GM10248 (cell line): ENCODE measurements around the gene CAVIN4.

Source experiments
- CTCF ChIA-PET: fragments of 300-600 bp; sonication (Branson Sonifier 250); formaldehyde crosslinking; extraction: SDS; loops from one replicate; lab custom pipeline; 2021; ENCODE audit warnings: antibody characterized with exemption; lab: Yijun Ruan, JAX
- POLR2A ChIA-PET: fragments of 350-650 bp; sonication (Branson Sonifier 250); formaldehyde crosslinking; extraction: SDS; loops from one replicate; lab custom pipeline; 2020; ENCODE audit warnings: antibody characterized with exemption; lab: Yijun Ruan, JAX
- DNase-seq: peaks from one replicate; pipeline ENCODE4 v3.0.0; 2012; ENCODE audit errors: extremely low spot score
- TF ChIP-seq, protein P1 (sequence below): IDR thresholded peaks from 2 replicates; pipeline ENCODE4 v1.5.1; 2012; ENCODE audit warnings: mild to moderate bottlenecking, low read depth; ENCODE audit errors: extremely low read depth, missing control alignments, control extremely low read depth

The CAVIN4 gene

DNA sequence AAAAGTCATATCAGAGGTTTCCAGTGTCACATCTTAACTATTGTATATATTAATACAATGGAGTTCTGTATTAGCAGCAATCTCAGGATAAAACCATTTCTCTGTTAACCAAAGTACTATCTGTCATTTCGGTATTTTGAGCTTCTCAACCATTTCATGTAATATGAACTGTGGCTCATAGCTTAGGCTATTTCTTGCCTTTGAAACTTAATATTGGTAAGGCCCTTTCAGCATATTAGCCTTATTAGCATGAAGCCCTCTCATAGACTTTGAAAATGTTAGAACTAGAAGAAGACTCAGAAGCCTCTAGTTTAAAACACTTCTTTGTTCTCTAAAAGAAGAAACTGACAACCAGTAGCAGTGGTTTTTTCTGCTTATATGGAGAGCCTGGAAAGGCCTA lies 731 bp downstream of the CAVIN4 start:
- POLR2A ChIA-PET: no interaction called here
- TF ChIP-seq, protein P1, sequence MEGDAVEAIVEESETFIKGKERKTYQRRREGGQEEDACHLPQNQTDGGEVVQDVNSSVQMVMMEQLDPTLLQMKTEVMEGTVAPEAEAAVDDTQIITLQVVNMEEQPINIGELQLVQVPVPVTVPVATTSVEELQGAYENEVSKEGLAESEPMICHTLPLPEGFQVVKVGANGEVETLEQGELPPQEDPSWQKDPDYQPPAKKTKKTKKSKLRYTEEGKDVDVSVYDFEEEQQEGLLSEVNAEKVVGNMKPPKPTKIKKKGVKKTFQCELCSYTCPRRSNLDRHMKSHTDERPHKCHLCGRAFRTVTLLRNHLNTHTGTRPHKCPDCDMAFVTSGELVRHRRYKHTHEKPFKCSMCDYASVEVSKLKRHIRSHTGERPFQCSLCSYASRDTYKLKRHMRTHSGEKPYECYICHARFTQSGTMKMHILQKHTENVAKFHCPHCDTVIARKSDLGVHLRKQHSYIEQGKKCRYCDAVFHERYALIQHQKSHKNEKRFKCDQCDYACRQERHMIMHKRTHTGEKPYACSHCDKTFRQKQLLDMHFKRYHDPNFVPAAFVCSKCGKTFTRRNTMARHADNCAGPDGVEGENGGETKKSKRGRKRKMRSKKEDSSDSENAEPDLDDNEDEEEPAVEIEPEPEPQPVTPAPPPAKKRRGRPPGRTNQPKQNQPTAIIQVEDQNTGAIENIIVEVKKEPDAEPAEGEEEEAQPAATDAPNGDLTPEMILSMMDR: no peak
- CTCF ChIA-PET: interaction anchor here (1.4 to 2.9 kb wide), 2 partner anchors 17 to 23 kb away, joined by 5 to 9 read pairs; no protein-coding TSS in a partner anchor
- DNase-seq: no peak

DNA sequence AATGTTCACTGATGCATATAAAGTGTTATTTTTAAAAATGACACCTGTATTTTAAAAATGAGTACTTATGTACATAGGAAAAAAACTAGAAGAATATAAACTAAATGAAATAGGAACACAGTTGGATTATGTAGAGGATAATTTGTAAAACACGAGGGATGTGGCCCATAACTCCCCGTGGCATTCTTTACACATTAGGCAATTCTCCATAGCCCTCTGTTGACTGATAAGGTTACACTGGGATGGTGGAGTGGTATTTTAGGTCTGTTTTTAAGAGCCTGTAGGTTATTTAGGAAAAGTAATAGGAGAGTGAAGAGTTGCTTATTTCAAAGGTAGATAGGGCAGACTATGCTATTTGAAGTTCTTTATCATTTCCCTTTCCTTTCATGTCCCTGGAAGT lies 1.8 kb downstream of the CAVIN4 start:
- DNase-seq: no peak
- CTCF ChIA-PET: interaction anchor here (2.9 kb wide), 1 partner anchor 22 kb away, joined by 9 read pairs; no protein-coding TSS in a partner anchor
- TF ChIP-seq, protein P1: no peak
- POLR2A ChIA-PET: no interaction called here

DNA sequence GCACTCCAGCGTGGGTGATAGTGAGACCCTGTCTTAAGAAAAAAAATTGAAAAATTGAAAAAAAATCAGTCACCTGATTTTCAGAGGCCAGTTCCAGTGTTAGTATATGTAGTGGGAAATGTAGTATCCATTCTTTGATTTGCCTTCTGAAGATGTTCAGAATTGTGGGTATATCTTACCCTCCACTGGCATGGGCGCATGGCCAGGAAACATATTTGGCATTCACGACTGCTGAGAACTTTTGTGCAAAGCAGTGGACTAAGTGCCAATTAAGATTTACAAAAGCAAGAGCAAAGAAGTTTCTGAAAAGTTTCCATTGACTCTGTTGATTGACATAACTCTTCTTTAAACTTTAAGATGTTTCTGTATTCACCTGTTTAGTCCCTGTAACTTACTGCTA lies 2.4 kb downstream of the CAVIN4 start:
- no peak for DNase-seq
- ChIA-PET POLR2A (no interaction called here), CTCF (interaction anchor here (1.3 kb wide), 1 partner anchor 19 kb away, joined by 3 read pairs; no protein-coding TSS in a partner anchor)
- TF ChIP-seq, protein P1: no peak

DNA sequence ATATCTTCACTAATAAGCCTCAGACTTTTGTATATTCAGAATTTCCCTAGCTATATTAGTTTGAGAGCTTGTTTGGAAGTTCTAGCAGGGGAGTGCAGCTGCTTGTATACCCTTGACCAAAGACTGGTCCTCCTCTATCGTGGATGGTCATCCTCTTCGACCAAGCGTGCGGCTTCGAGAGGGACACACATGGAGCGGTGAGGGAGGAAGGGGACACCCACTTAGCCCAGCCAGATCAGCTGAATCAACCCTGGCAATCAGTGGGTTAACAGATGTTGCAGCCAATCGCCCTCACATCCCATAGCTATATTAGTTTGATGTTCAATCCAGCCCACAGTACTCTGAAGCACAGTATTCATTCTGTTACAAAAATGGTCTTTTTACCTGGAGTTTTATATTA lies 3.2 kb downstream of the CAVIN4 start:
- TF ChIP-seq, protein P1: no peak
- CTCF ChIA-PET: interaction anchor here (0.8 to 1.8 kb wide), 7 partner anchors 10 to 21 kb away, joined by 3 to 6 read pairs (median 4); no protein-coding TSS in a partner anchor
- POLR2A ChIA-PET: no interaction called here
- DNase-seq: no peak

DNA sequence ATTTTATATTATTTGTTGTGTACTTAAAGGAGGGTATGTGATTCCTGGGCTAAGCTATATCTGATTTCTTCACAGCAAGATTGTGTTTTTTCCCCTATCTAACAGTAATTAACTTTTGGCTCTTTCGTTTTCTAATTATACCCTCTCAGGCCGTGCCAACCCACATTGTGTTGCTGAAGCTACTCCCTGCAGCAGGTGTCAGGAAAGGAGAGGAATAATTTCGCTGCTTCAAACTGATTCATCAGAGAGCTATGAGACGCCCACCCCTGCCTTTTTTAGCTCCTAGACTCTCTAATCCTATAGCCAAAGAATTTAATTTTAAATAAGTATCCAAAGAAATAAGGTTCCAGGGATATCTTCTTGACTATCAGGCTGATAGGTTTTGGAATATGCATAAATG lies 3.8 kb downstream of the CAVIN4 start:
- ChIA-PET POLR2A (no interaction called here), CTCF (interaction anchor here (0.8 to 1.8 kb wide), 7 partner anchors 10 to 21 kb away, joined by 3 to 6 read pairs (median 4); no protein-coding TSS in a partner anchor)
- TF ChIP-seq, protein P1: no peak

DNA sequence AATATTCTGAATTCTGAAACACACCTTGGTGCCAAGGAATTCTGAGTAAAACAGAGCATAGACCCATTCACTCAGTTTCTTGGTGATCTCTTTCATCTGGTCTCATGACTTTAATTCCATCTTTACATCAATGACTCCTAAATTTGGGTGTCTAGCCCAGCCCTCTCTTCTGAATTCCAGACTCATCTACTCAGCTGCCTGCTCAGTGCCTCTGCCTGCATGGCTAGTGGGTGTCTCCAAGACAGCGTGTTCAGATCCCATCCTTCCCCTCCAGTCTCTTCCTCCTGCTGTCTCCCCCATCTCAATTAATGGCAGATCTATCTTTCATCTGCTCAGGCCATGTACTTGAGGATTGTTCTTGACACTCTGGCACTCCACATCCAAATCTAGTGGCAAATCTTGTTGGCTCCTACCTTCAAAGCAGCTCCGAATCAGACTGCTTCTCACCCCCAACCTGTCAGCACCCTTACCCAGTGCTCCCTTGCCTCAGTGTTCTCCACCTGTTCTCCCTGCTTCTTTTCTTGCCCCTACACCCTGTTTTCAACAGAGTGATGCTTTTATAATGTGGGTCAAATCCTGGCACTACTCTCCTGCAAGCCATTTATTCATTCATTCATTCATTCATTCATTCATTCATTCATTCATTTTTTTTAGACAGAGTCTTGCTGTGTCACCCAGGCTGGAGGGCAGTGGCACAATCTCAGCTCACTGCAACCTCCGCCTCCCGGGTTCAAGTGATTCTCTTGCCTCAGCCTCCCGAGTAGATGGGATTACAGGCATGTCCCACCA lies 5.3 kb downstream of the CAVIN4 start:
- POLR2A ChIA-PET: no interaction called here
- CTCF ChIA-PET: interaction anchor here (1.8 kb wide), 1 partner anchor 19 kb away, joined by 5 read pairs; no protein-coding TSS in a partner anchor

More for the DNA sequence above, 3.8 kb downstream of the CAVIN4 start:
- DNase-seq: no peak

More for the DNA sequence above, 5.3 kb downstream of the CAVIN4 start:
- TF ChIP-seq, protein P1: no peak
- no peak for DNase-seq
